GM18526 (cell line): ENCODE measurements around the gene TRIM2.

Experiments
- POLR2A ChIP-seq: IDR thresholded peaks from 3 replicates; pipeline ENCODE4 v1.6.1; 2011; ENCODE audit not compliant: insufficient read length; ENCODE audit errors: extremely low read depth

The TRIM2 gene

DNA sequence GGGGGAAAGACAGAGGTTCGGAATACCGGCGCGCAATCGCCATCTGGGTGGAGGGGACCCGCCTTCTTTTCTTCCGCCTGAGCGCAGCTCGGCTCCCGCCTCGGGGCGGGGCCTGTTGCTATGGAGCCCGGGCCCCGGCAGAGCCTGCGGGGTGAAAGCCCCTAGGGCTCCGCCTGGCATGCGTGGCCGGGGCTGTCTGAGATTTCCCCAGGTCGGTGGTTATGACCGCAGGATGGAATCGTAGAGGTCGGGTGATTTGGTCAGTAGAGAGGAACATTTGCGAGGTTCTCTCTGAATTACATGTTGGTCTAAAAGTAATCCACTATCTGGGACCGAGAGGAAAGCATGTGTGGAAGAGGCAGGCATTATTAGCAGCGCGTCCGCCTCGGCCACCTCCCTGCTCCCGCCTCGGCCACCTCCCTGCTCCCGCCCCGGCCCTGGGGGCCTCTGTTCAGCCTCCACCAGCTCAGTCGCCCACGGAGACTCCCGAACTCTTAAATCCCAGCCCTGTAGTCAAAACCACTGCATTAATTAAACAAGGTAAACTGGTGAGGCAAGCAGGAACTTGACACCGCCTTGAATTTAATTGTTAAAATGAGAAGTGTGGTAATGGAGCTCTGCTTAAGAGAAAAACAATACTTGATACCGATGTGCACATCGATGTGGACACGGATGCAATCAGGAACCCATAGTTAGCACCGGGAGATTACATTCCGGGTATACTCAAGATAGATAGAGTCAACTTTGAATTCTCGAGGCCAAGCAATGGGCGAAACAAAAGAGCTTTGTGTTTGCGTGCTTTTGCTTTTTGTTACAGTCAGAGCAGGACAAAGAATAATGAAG, 45.2 kb downstream of the TRIM2 start:
- TF ChIP-seq POLR2A, result no peak

DNA sequence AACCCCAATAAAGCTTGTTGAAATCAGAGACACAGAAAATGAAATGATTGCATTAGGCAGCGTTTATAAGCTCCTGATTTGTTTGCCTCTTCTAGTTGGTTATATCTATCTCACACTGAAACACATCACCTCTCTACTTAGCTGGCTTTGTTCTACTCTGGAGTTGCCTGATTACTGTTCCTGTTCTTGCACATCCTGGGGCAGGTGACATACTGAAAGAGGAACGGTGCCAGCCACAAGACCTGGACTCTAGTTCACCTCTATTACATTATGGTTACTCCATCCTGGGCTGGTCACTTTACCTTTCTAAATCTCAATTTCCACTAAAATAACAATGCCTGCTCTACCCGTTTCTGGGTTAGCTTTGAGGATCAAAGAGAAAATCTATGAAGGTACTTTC, 47.9 kb downstream of the TRIM2 start:
- TF ChIP-seq POLR2A, result no peak

DNA sequence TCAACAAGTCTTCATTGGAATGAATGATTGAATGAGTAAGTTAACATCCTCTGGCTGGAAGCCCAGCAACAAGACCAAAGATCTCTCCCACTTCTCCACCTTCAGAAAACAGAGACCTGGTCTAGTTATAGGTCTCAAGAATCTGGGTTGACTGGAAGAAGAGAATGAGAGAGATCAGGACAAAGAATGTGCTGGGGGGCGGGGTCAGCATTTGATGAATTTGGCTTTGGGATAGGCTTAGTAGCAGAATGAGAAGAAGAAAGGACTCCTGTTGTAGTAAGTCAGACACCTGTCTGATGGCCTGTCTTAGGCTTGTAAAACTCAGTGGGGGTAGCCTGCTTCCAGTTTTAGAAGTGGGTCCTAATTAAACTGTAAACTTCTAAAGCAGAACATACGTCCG, 51.0 kb downstream of the TRIM2 start:
- no peak for TF ChIP-seq POLR2A

DNA sequence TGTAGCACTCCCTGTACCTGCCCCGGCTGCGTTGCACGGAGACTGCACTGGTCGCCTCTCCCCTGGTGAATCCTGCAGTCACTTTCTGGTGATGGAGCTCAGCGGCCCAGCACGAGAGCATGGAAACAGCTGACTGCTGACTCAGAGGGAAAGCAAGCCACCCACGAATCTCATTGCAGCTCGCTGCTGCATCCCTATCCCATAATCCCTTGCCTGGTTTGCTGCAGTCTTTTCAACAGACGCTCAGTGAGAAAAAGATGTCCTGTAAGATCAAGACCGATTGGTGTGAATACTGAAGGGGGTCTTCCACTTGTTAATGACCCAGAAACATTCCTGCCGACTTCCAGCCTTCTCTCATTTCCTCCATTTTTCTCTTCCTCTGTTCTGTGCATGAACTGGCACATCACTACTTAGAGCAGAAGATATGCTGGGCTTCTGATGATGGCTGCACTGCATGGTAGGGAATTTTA, 52.9 kb downstream of the TRIM2 start:
- TF ChIP-seq POLR2A, result no peak

DNA sequence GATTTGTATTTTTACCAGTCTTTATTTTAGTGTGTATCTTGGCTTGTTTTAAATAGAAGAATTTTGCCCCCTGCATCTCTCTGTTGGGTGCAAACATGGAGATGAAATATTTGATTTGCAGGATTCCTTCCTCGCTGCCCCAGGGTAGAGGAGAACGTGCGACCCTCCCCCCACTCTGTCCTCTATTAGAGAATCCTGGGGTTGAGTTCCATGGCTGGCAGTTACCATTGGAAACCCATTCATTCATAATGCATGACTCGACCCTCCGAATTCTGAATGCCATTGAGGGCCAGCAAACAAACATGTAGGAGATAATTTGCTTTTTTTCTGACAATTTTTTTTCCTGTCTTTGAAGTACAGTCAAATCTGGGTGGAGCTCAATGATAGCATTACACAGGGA, 53.7 kb downstream of the TRIM2 start:
- no peak for TF ChIP-seq POLR2A

DNA sequence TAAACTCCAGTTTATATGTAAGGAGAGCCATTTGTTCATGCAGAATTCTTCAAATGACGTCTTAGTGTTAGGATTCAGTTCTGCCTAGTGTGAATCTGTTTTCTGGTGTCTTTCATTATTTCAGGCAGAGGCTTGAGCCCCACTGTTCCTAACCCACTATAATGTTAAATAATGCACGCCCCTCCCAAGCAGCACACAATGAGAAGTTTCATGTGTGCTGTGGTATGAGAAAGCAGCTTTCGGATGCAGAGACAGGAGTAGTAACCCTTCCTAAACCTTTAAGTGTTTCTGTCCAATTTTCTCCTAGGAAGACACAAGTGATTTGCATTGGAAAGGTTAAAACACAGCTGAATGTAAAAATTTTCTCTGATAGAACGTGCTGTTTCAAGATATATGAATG, 54.5 kb downstream of the TRIM2 start:
- TF ChIP-seq POLR2A, result no peak

DNA sequence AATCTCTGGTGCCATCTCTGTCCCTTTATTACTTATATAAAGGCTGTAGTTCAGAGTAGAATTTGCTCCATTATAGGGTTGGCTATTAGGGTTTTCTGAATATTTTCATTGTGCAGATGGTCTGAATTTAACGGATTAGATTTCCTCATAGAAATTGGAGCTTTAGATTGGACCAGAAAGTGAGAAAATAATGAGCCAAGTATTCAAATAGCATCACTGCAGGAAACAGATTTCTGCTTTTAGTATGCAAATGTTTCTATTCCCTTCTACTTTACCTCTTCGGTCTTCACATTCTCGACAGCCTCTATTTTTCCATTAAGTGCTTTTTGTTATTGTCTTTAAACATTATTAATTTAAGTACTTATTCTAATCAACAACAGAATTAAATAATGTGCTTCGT, 55.4 kb downstream of the TRIM2 start:
- TF ChIP-seq POLR2A, result no peak

DNA sequence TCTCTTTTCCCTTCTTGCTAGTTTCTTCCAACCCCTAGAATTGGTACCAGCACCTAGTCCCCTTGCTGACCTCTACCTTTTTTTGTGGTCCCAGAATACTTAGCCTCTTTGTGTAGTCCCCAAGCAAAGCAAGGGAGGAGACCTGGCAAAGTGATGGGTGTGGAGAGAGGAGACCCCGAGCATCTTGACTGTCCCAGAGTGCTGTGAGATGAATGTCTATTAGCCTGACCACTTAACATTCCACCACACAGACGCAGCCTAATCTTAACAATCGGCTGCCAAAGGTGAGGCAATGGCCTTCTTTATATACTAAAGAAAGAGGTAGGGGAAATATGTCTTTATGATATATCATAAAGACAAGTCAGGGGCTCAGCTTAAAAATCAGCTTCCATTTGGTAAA, 55.9 kb downstream of the TRIM2 start:
- no peak for TF ChIP-seq POLR2A

DNA sequence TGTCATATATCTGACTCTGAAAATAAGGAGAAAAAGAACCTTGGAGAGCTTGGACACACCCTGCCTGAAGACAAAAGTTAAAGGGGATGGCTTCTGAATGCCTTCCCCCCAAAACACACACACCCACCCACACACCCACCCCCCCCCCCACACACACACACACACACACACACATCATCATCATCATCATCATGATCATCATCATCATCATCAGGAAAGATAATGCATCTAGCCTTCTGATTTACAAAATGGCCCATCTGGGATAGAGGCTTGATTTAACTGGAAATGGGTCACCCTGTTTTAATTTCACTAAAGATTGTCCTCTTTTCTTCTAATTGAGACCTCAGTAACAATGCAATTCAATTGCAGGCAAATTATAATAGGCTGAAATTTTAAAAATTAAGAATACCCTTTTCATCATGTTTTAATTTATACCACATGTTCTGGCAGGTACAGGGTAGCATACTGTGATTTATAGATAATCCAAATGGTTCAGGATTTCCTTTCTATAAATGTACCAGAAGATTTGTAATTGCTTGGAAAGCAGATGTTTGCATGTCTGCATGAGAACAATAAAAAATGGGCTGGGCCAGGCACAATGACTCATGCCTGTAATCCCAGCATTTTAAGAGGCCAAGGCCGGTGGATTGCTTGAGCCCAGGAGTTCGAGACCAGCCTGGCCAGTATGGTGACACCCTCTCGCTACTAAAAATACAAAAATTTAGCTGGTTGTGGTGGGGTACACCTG, 56.5 kb downstream of the TRIM2 start:
- no peak for TF ChIP-seq POLR2A

DNA sequence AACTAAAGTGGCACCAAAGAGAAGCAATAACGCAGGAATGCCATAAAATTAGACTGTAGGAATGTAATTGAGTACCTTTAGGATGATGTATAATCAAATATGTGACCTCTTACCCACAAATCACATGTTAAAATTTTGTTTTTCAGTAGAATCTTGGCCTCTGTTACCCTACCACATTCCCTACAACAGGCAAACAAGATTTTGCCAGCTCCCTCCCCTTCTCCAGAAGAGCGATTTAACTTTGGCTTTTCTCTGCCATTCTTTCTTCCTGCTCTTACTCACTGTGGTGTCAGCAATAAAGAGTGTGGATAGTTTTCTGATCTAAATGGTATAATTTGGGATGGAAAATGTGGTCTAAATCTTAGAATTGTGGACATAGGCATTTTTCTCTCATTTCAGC, 57.2 kb downstream of the TRIM2 start:
- no peak for TF ChIP-seq POLR2A

DNA sequence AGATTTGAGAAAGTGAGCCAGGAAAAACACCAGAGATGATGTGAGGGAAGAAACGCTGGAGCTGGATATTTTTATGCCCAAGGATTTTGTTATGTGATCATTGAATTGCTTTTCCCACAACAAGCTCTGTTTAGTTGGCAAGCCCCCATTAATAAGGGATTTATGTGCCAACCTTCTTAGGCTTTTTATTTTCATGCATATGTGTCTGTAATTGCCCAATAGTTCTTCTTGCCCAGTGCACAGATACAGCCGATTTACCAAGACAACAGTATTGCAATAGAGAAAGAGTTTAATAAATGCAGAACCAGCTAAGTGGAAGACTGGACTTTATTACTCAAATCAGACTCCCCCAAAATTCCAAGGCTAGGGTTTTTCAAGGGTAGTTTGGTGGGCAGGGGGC, 57.7 kb downstream of the TRIM2 start:
- TF ChIP-seq POLR2A, result no peak

DNA sequence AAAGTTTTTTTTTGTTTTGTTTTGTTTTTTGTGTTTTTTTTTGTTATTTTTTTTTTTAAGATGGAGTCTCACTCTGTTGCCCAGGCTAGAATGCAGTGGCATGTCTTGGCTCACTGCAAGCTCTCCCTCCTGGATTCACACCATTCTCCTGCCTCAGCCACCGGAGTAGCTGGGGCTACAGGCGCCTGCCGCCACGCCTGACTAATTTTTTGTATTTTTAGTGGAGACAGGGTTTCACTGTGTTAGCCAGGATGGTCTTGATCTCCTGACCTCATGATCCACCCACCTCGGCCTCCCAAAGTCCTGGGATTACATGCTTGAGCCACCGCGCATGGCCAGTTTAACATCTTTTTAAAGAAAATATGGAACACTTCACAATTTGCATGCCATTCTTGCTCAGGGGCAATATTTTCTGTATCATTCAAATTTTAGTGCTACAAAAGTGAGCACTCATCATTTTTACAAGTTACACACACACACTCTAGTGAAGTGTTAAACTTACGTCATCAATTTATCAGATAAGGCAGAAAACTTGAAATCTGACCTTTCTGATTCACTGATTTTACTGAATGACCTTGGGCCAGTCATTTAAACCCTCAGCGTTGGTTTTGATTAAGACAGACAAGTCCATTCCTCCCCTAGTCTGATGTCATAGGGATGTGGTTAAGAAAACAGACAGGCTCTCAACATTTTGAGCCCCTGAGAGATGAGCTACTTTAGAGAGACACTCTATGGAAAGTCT, 61.2 kb downstream of the TRIM2 start:
- no peak for TF ChIP-seq POLR2A

DNA sequence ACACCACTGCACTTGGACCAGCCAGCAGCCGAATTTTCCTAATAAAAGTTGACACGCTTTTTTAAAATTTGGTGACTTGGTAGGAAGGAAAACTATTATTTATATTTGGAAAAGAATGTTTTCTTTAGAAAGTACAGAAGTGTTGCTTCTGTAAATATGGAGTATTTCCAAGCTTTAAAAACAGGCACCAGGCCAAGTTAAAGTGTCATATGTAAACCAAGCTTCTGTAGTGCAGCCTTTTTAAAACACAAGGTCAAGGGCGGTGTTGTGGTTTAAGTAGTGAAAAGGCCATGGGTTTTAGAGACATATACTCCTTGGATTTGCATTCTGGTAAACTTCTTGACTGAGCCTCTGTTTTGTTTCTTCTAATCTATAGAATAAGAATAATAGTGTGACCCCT, 62.7 kb downstream of the TRIM2 start:
- no peak for TF ChIP-seq POLR2A

DNA sequence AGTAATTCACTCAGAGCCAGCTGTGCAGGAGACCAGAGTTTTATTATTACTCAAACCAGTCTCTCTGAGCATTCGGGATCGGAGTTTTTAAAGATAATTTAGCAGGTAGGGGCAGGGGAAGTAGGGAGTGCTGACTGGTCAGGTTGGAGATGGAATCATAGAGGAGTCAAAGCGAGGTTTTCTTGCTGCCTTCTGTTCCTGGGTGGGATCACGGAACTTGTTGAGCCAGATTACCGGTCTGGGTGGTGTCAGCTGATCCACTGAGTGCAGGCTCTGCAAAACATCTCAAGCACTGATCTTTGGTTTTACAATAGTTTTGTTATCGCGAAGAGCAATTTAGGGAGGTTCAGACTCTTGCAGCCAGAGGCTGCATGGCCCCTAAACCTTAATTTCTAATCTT, 63.6 kb downstream of the TRIM2 start:
- no peak for TF ChIP-seq POLR2A

DNA sequence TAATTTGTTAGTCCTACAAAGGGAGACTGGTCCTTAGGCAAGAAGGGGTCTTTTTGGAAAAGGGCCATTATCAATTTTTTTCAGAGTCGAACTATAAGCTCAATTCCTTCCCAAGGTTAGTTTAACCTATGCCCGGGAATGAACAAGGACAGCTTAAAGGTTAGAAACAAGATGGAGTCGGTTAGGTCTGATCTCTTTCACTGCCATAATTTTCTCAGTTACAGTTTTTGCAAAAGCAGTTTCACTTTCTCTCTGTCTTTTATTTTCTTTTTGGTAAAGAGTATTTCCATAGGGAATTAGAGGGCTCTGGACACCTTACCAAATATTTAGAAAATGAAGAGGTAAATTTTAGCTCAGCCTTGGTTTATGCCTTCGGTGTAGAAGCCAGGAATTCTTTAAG, 64.1 kb downstream of the TRIM2 start:
- no peak for TF ChIP-seq POLR2A

DNA sequence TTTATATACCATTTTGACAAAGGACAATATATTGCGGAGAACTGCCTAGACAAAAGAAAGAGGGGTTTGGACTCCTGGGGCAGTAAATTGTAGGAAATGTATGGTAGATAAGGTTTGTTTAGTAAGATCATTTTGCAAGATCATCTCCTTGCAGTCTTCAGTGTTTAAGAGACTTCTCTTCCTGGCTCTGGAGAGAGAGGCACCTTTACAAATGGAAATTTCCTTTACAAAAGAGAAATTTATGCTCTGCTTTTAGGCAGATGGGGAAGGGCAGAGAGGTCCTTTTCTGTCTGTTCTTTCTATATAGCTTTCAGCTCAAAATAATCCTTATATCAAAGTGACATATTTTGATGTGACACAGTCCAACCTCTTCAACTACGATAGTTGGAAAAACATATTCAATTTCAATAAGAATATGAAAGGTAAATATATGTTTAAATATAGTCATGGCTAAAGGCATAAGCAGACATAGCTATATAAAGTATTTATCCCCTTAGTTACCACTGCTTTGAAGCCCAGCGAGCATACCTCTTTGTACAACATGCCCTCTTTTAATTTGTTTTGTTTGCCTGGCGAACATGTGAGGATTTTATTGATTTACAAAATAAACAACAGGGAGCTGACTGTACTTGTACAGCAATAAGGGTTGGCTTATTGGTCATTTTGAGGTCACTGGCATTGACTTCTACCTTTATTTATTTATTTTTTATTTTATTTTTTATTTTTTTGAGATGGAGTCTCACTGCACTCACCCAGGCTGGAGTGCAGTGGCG, 65.2 kb downstream of the TRIM2 start:
- no peak for TF ChIP-seq POLR2A

DNA sequence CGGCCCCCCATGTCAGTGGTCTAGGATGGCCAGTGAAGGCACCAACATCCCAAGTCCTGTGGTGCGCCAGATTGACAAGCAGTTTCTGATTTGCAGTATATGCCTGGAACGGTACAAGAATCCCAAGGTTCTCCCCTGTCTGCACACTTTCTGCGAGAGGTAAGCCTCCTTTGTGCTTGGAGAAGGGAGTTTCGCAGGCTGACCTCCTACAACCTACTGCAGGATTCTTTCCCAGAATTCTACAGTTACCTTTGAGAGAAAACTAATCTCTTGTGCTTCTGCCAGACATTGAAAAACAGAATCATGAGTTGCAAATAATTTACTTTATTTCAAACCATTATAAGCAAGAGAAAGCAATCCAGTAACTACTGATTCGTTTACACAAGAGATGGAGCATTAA, 66.1 kb downstream of the TRIM2 start:
- no peak for TF ChIP-seq POLR2A
